DND-41 (cell line): Measurements from ENCODE around the gene ARFRP1.

Experiments
- EZH2 ChIP-seq: IDR thresholded peaks from 3 replicates; pipeline ENCODE4 v1.6.1; 2012; ENCODE audit warnings: borderline replicate concordance, low read depth, mild to moderate bottlenecking, moderate library complexity, low read length, inconsistent platforms; ENCODE audit not compliant: severe bottlenecking
- TF ChIP-seq, protein P1 (sequence below): IDR thresholded peaks from 2 replicates; pipeline ENCODE4 v1.5.1; 2012; ENCODE audit warnings: borderline replicate concordance, low read length, moderate library complexity, mild to moderate bottlenecking; ENCODE audit not compliant: poor library complexity, severe bottlenecking; ENCODE audit errors: extremely low read depth

GRCh38 chr20:63747622-63748069, 39.9 kb upstream of the ARFRP1 start:
- TF ChIP-seq, protein P1, sequence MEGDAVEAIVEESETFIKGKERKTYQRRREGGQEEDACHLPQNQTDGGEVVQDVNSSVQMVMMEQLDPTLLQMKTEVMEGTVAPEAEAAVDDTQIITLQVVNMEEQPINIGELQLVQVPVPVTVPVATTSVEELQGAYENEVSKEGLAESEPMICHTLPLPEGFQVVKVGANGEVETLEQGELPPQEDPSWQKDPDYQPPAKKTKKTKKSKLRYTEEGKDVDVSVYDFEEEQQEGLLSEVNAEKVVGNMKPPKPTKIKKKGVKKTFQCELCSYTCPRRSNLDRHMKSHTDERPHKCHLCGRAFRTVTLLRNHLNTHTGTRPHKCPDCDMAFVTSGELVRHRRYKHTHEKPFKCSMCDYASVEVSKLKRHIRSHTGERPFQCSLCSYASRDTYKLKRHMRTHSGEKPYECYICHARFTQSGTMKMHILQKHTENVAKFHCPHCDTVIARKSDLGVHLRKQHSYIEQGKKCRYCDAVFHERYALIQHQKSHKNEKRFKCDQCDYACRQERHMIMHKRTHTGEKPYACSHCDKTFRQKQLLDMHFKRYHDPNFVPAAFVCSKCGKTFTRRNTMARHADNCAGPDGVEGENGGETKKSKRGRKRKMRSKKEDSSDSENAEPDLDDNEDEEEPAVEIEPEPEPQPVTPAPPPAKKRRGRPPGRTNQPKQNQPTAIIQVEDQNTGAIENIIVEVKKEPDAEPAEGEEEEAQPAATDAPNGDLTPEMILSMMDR: no peak
- TF ChIP-seq EZH2: no peak
